Activated T-helper 1 cell treated with anti-CD3 and anti-CD28 coated beads, Interleukin-12 subunit alpha, Interleukin-12 subunit beta, Interleukin-2, Interleukin-4 antibody, amounts not matched to agents 30 ng/mL and 10 ng/mL and 1 ng/mL, durations not matched to agents 14 hours and 24 hours and 36 hours (primary cell): Measurements from ENCODE around the gene UBE2O. TPM values are rescaled to one million over a fixed set of nuclear protein-coding genes. Genes with fewer than 3 reads are reported as not detected.

ENCODE experiments used
- DNase-seq: peaks from one replicate; pipeline ENCODE4 v3.0.0; 2021; ENCODE audit warnings: low spot score
- H3K27ac Mint-ChIP-seq: one replicate; pipeline ENCODE4 v1.8.0; 2021; ENCODE audit warnings: mild to moderate bottlenecking, mixed read lengths
- H3K27me3 Mint-ChIP-seq: one replicate; pipeline ENCODE4 v1.8.0; 2022; ENCODE audit warnings: mild to moderate bottlenecking, moderate library complexity, mixed read lengths; ENCODE audit not compliant: insufficient read depth
- H3K36me3 Mint-ChIP-seq: one replicate; pipeline ENCODE4 v1.8.0; 2021; ENCODE audit warnings: low read depth, mixed read lengths
- H3K4me1 Mint-ChIP-seq: one replicate; pipeline ENCODE4 v1.8.0; 2021; ENCODE audit warnings: low read depth, mixed read lengths
- H3K4me3 Mint-ChIP-seq: one replicate; pipeline ENCODE4 v1.8.0; 2021; ENCODE audit warnings: mild to moderate bottlenecking, moderate library complexity, mixed read lengths
- H3K9me3 Mint-ChIP-seq: one replicate; pipeline ENCODE4 v1.8.0; 2021; ENCODE audit warnings: mixed read lengths
- intact Hi-C: fragments of 100-400 bp; cut with micrococcal nuclease; formaldehyde crosslinking; loops from one replicate; pipeline ENCODE4 v1.15.1; 2024
- total RNA-seq: library from RNA; stranded (reverse); gene quantifications from 2 replicates; pipeline ENCODE4 v1.2.3, GENCODE V29; 2022

The UBE2O gene
- total RNA-seq, 1 donor from 2014 or later, result 45.1 TPM

GRCh38 chr17:76493505-76494167, 40.7 kb upstream of the UBE2O start:
- peak; percentile 24 for DNase-seq
- Mint-ChIP-seq H3K27me3 (no peaks in the 10 kb centered on the region), H3K36me3 (peaks cover 5% of the 10 kb centered on the region), H3K9me3 (no peaks in the 10 kb centered on the region), H3K4me1 (peaks cover 60% of the 10 kb centered on the region), H3K4me3 (peak overlapping the region; percentile 85), H3K27ac (peak overlapping the region; percentile 95)
- intact Hi-C loops, result loop anchor here (1.0 to 2.0 kb wide), 4 partner anchors 8 to 111 kb away; partner anchors contain the start of genes RHBDF2 and UBE2O

GRCh38 chr17:76492989-76493501, 40.1 kb upstream of the UBE2O start:
- Mint-ChIP-seq H3K4me1 (peaks cover 56% of the 10 kb centered on the region), H3K36me3 (peaks cover 3% of the 10 kb centered on the region), H3K27me3 (no peaks in the 10 kb centered on the region), H3K27ac (peak overlapping the region; percentile 95), H3K9me3 (no peaks in the 10 kb centered on the region), H3K4me3 (peak overlapping the region; percentile 85)
- intact Hi-C loops, result loop anchor here (1.0 to 2.0 kb wide), 4 partner anchors 8 to 110 kb away; partner anchors contain the start of genes RHBDF2 and UBE2O
- DNase-seq, result peak; percentile 61

- peaks cover 52% of the 10 kb centered on the region for H3K4me1 Mint-ChIP-seq
- H3K9me3 Mint-ChIP-seq, result no peaks in the 10 kb centered on the region
Measured at GRCh38 chr17:76492123-76492988, 39.4 kb upstream of the UBE2O start.

GRCh38 chr17:76491271-76492122, 38.5 kb upstream of the UBE2O start:
- H3K4me3 Mint-ChIP-seq, result peak overlapping the region; percentile 85
- peak; percentile 37 for DNase-seq
- no peaks in the 10 kb centered on the region for H3K27me3 Mint-ChIP-seq
- peaks cover 45% of the 10 kb centered on the region for H3K4me1 Mint-ChIP-seq
- peak overlapping the region; percentile 95 for H3K27ac Mint-ChIP-seq
- intact Hi-C loops, result loop anchor here (2.0 kb wide), 2 partner anchors 39 to 109 kb away; partner anchors contain the start of gene UBE2O
- H3K9me3 Mint-ChIP-seq, result no peaks in the 10 kb centered on the region
- peaks cover 9% of the 10 kb centered on the region for H3K36me3 Mint-ChIP-seq

More at GRCh38 chr17:76492123-76492988, 39.4 kb upstream of the UBE2O start:
- intact Hi-C loops, result loop anchor here (2.0 kb wide), 2 partner anchors 40 to 110 kb away; partner anchors contain the start of gene UBE2O
- Mint-ChIP-seq H3K27me3 (no peaks in the 10 kb centered on the region), H3K36me3 (peaks cover 9% of the 10 kb centered on the region), H3K27ac (peak overlapping the region; percentile 95), H3K4me3 (peak overlapping the region; percentile 85)
- no peak for DNase-seq

GRCh38 chr17:76490112-76490710, 37.3 kb upstream of the UBE2O start:
- H3K36me3 Mint-ChIP-seq, result peaks cover 13% of the 10 kb centered on the region
- H3K27me3 Mint-ChIP-seq, result no peaks in the 10 kb centered on the region
- H3K4me3 Mint-ChIP-seq, result no peak overlapping the region
- intact Hi-C loops, result no loop called here
- no peaks in the 10 kb centered on the region for H3K9me3 Mint-ChIP-seq
- H3K4me1 Mint-ChIP-seq, result peaks cover 37% of the 10 kb centered on the region
- H3K27ac Mint-ChIP-seq, result peak overlapping the region; percentile 70
- no peak for DNase-seq

GRCh38 chr17:76487451-76488192, 34.7 kb upstream of the UBE2O start:
- intact Hi-C loops, result no loop called here
- Mint-ChIP-seq H3K36me3 (peaks cover 22% of the 10 kb centered on the region), H3K4me3 (no peak overlapping the region), H3K27ac (no peak overlapping the region), H3K4me1 (peaks cover 28% of the 10 kb centered on the region), H3K9me3 (no peaks in the 10 kb centered on the region), H3K27me3 (no peaks in the 10 kb centered on the region)
- no peak for DNase-seq

GRCh38 chr17:76485569-76485968, 32.6 kb upstream of the UBE2O start:
- intact Hi-C loops, result no loop called here
- Mint-ChIP-seq H3K36me3 (peaks cover 30% of the 10 kb centered on the region), H3K27me3 (no peaks in the 10 kb centered on the region), H3K27ac (no peak overlapping the region), H3K9me3 (no peaks in the 10 kb centered on the region), H3K4me1 (peaks cover 13% of the 10 kb centered on the region), H3K4me3 (no peak overlapping the region)
- DNase-seq, result no peak

- no peak for DNase-seq
- Mint-ChIP-seq H3K27ac (no peak overlapping the region), H3K27me3 (no peaks in the 10 kb centered on the region), H3K9me3 (no peaks in the 10 kb centered on the region), H3K36me3 (peaks cover 31% of the 10 kb centered on the region), H3K4me3 (no peak overlapping the region), H3K4me1 (peaks cover 11% of the 10 kb centered on the region)
- intact Hi-C loops, result no loop called here
Measured at GRCh38 chr17:76484228-76484725, 31.3 kb upstream of the UBE2O start.

- Mint-ChIP-seq H3K27me3 (no peaks in the 10 kb centered on the region), H3K27ac (no peak overlapping the region)
Measured at GRCh38 chr17:76481071-76481655, 28.2 kb upstream of the UBE2O start.

GRCh38 chr17:76480632-76481031, 27.7 kb upstream of the UBE2O start:
- Mint-ChIP-seq H3K27me3 (no peaks in the 10 kb centered on the region), H3K27ac (no peak overlapping the region), H3K4me3 (no peak overlapping the region), H3K4me1 (peaks cover 11% of the 10 kb centered on the region), H3K36me3 (peaks cover 30% of the 10 kb centered on the region), H3K9me3 (no peaks in the 10 kb centered on the region)
- intact Hi-C loops, result no loop called here
- no peak for DNase-seq

More at GRCh38 chr17:76481071-76481655, 28.2 kb upstream of the UBE2O start:
- Mint-ChIP-seq H3K4me1 (peaks cover 11% of the 10 kb centered on the region), H3K4me3 (no peak overlapping the region), H3K36me3 (peaks cover 32% of the 10 kb centered on the region), H3K9me3 (no peaks in the 10 kb centered on the region)
- DNase-seq, result no peak
- intact Hi-C loops, result no loop called here

GRCh38 chr17:76479515-76480060, 26.6 kb upstream of the UBE2O start:
- DNase-seq, result no peak
- H3K27me3 Mint-ChIP-seq, result no peaks in the 10 kb centered on the region
- intact Hi-C loops, result no loop called here
- peaks cover 31% of the 10 kb centered on the region for H3K36me3 Mint-ChIP-seq
- no peak overlapping the region for H3K27ac Mint-ChIP-seq
- H3K4me3 Mint-ChIP-seq, result no peak overlapping the region
- no peaks in the 10 kb centered on the region for H3K9me3 Mint-ChIP-seq
- H3K4me1 Mint-ChIP-seq, result peaks cover 8% of the 10 kb centered on the region
